WTC11 (cell line): ENCODE results near the gene RFWD3. TPM values are rescaled to one million over a fixed set of nuclear protein-coding genes. Genes with fewer than 3 reads are reported as not detected.

Experiments used
- ATAC-seq: fragments of 200-7000 bp; cut with Tn5 transposase; 2 replicates; pipeline ENCODE4 v1.10.0; 2021; ENCODE audit warnings: mild to moderate bottlenecking, moderate library complexity
- CTCF ChIA-PET: fragments of 300-600 bp; sonication (Branson Sonifier 250); formaldehyde crosslinking; loops from one replicate; lab custom pipeline; 2021; ENCODE audit warnings: antibody characterized with exemption; lab: Charles Lee
- POLR2A ChIA-PET: fragments of 350-600 bp; sonication (Branson Sonifier 250); formaldehyde crosslinking; loops from one replicate; lab custom pipeline; 2021; ENCODE audit warnings: antibody characterized with exemption; lab: Charles Lee
- DNase-seq: peaks from one replicate; pipeline ENCODE4 v3.0.0; 2021; ENCODE audit warnings: low spot score
- H3K27ac Mint-ChIP-seq: 2 replicates; pipeline ENCODE4 v1.8.0; 2021; ENCODE audit warnings: mixed read lengths
- H3K27me3 Mint-ChIP-seq: 2 replicates; pipeline ENCODE4 v1.8.0; 2021; ENCODE audit warnings: low read depth, mild to moderate bottlenecking, moderate library complexity, mixed read lengths
- H3K36me3 Mint-ChIP-seq: 2 replicates; pipeline ENCODE4 v1.8.0; 2021; ENCODE audit warnings: mixed read lengths
- H3K4me1 Mint-ChIP-seq: 2 replicates; pipeline ENCODE4 v1.8.0; 2022; ENCODE audit warnings: mixed read lengths
- H3K4me3 Mint-ChIP-seq: 2 replicates; pipeline ENCODE4 v1.8.0; 2021; ENCODE audit warnings: mild to moderate bottlenecking, moderate library complexity, mixed read lengths
- H3K9me3 Mint-ChIP-seq: 2 replicates; pipeline ENCODE4 v1.8.0; 2021; ENCODE audit warnings: mixed read lengths
- FOXK1 ChIP-seq: sonication (generic); formaldehyde crosslinking; IDR thresholded peaks from 2 replicates; pipeline ENCODE4 v1.8.0; 2022; ENCODE audit warnings: mild to moderate bottlenecking, moderate library complexity, missing genetic modification reagents
- FOXP1 ChIP-seq: sonication (generic); formaldehyde crosslinking; IDR thresholded peaks from 2 replicates; pipeline ENCODE4 v1.8.0; 2022; ENCODE audit warnings: missing genetic modification reagents, mild to moderate bottlenecking, moderate library complexity, borderline replicate concordance
- GABPB1 ChIP-seq: sonication (generic); formaldehyde crosslinking; IDR thresholded peaks from 2 replicates; pipeline ENCODE4 v1.8.1; 2023; ENCODE audit warnings: mild to moderate bottlenecking, missing genetic modification reagents
- HMGA2 ChIP-seq: fragments of 250-450 bp; sonication (Bioruptor Pico); IDR thresholded peaks from 2 replicates; pipeline ENCODE4 v1.4.0; 2021; ENCODE audit warnings: mild to moderate bottlenecking, moderate library complexity
- MXD4 ChIP-seq: fragments of 250-450 bp; sonication (Bioruptor Pico); IDR thresholded peaks from 2 replicates; pipeline ENCODE4 v1.8.0; 2021; ENCODE audit warnings: mild to moderate bottlenecking, moderate library complexity, borderline replicate concordance
- NFYB ChIP-seq: sonication (generic); formaldehyde crosslinking; conservative IDR thresholded peaks from 2 replicates; pipeline ENCODE4 v1.8.0; 2022; ENCODE audit warnings: low read depth, missing genetic modification reagents
- RORB ChIP-seq: fragments of 250-450 bp; sonication (Bioruptor Pico); IDR thresholded peaks from 2 replicates; pipeline ENCODE4 v1.9.0; 2021; ENCODE audit warnings: mild to moderate bottlenecking
- TEAD1 ChIP-seq: sonication (generic); formaldehyde crosslinking; IDR thresholded peaks from 2 replicates; pipeline ENCODE4 v1.8.0; 2022; ENCODE audit warnings: mild to moderate bottlenecking, missing genetic modification reagents
- TEAD4 ChIP-seq: sonication (generic); formaldehyde crosslinking; IDR thresholded peaks from 2 replicates; pipeline ENCODE4 v1.8.0; 2022; ENCODE audit warnings: mild to moderate bottlenecking, missing genetic modification reagents
- ZNF121 ChIP-seq: sonication (generic); formaldehyde crosslinking; IDR thresholded peaks from 2 replicates; pipeline ENCODE4 v1.8.0; 2023; ENCODE audit warnings: missing genetic modification reagents
- ZNF219 ChIP-seq: sonication (generic); formaldehyde crosslinking; IDR thresholded peaks from 2 replicates; pipeline ENCODE4 v1.8.0; 2023; ENCODE audit warnings: missing genetic modification reagents, mild to moderate bottlenecking, borderline replicate concordance
- total RNA-seq: library from RNA; stranded (reverse); gene quantifications from 3 replicates; pipeline ENCODE4 v1.2.3, GENCODE V29; 2021
- TF ChIP-seq, protein P1 (sequence below): sonication (generic); formaldehyde crosslinking; IDR thresholded peaks from 2 replicates; pipeline ENCODE4 v1.8.0; 2023; ENCODE audit warnings: mild to moderate bottlenecking, missing genetic modification reagents
- TF ChIP-seq, protein P2 (sequence below): sonication (generic); formaldehyde crosslinking; IDR thresholded peaks from 2 replicates; pipeline ENCODE4 v1.8.0; 2023; ENCODE audit warnings: missing genetic modification reagents
- TF ChIP-seq, protein P3 (sequence below): sonication (generic); formaldehyde crosslinking; conservative IDR thresholded peaks from 2 replicates; pipeline ENCODE4 v1.8.1; 2022; ENCODE audit warnings: mild to moderate bottlenecking, missing genetic modification reagents
- TF ChIP-seq, protein P4 (sequence below): sonication (generic); formaldehyde crosslinking; IDR thresholded peaks from 2 replicates; pipeline ENCODE4 v1.8.1; 2022; ENCODE audit warnings: mild to moderate bottlenecking, missing genetic modification reagents, moderate library complexity, borderline replicate concordance
- TF ChIP-seq, protein P5 (sequence below): fragments of 250-450 bp; sonication (Bioruptor Pico); IDR thresholded peaks from 2 replicates; pipeline ENCODE4 v1.8.0; 2021; ENCODE audit warnings: mild to moderate bottlenecking
- TF ChIP-seq, protein P6 (sequence below): sonication (generic); formaldehyde crosslinking; IDR thresholded peaks from 2 replicates; pipeline ENCODE4 v1.8.0; 2022; ENCODE audit warnings: mild to moderate bottlenecking, missing genetic modification reagents

Gene RFWD3
- total RNA-seq, 1 experiment from 2014 or later = 109 TPM

DNA sequence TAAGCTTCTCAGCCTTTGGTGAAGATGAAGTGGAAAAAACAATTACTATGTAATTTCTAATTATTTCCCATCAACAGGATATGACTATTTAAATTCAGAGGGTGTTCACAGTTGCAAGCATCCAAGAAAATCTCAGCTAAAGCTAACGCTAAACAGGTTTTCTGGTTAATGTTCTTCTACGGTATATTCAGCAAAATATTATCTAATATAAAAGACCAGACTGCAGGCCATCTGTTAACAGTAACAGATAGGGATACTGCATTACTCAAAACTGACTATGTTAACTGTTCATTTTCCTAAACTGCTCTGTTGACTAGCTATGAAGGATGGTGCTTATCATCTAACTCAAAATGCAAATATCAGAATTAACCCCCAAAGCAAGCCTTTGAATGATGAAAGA lies 92.5 kb downstream of the RFWD3 start (continued):
- TF ChIP-seq, protein P1, sequence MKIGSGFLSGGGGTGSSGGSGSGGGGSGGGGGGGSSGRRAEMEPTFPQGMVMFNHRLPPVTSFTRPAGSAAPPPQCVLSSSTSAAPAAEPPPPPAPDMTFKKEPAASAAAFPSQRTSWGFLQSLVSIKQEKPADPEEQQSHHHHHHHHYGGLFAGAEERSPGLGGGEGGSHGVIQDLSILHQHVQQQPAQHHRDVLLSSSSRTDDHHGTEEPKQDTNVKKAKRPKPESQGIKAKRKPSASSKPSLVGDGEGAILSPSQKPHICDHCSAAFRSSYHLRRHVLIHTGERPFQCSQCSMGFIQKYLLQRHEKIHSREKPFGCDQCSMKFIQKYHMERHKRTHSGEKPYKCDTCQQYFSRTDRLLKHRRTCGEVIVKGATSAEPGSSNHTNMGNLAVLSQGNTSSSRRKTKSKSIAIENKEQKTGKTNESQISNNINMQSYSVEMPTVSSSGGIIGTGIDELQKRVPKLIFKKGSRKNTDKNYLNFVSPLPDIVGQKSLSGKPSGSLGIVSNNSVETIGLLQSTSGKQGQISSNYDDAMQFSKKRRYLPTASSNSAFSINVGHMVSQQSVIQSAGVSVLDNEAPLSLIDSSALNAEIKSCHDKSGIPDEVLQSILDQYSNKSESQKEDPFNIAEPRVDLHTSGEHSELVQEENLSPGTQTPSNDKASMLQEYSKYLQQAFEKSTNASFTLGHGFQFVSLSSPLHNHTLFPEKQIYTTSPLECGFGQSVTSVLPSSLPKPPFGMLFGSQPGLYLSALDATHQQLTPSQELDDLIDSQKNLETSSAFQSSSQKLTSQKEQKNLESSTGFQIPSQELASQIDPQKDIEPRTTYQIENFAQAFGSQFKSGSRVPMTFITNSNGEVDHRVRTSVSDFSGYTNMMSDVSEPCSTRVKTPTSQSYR (CRISPR knock-in tag) = no peak

DNA sequence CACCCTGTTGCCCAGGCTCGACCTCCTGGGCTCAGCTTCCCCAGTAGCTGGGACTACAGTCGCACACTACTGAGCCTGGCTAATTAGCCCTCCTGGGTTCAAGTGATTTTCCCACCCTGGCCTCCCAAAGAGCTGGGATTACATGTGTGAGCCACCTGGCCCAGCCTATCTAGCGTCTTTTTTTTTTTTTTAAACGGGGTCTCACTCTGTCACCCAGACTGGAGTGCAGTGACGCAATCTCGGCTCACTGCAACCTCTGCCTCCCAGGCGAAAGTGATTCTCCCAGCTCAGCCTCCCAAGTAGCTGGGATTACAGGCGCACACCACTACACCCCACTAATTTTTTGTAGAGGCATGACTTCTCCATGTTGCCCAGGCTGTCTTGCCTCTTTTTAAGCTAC lies 93.1 kb downstream of the RFWD3 start:
- H3K4me1 Mint-ChIP-seq = peaks cover 21% of the 10 kb centered on the region
- TF ChIP-seq, protein P2, sequence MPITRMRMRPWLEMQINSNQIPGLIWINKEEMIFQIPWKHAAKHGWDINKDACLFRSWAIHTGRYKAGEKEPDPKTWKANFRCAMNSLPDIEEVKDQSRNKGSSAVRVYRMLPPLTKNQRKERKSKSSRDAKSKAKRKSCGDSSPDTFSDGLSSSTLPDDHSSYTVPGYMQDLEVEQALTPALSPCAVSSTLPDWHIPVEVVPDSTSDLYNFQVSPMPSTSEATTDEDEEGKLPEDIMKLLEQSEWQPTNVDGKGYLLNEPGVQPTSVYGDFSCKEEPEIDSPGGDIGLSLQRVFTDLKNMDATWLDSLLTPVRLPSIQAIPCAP = no peak
- TF ChIP-seq HMGA2 = no peak
- no peak for TF ChIP-seq FOXP1 (CRISPR knock-in tag)
- TF ChIP-seq, protein P3, sequence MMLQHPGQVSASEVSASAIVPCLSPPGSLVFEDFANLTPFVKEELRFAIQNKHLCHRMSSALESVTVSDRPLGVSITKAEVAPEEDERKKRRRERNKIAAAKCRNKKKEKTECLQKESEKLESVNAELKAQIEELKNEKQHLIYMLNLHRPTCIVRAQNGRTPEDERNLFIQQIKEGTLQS (CRISPR knock-in tag) = no peak
- no peak for TF ChIP-seq TEAD4 (CRISPR knock-in tag)
- TF ChIP-seq, protein P4, sequence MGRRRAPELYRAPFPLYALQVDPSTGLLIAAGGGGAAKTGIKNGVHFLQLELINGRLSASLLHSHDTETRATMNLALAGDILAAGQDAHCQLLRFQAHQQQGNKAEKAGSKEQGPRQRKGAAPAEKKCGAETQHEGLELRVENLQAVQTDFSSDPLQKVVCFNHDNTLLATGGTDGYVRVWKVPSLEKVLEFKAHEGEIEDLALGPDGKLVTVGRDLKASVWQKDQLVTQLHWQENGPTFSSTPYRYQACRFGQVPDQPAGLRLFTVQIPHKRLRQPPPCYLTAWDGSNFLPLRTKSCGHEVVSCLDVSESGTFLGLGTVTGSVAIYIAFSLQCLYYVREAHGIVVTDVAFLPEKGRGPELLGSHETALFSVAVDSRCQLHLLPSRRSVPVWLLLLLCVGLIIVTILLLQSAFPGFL (CRISPR knock-in tag) = no peak
- no peak for TF ChIP-seq FOXK1 (CRISPR knock-in tag)
- TF ChIP-seq, protein P5, sequence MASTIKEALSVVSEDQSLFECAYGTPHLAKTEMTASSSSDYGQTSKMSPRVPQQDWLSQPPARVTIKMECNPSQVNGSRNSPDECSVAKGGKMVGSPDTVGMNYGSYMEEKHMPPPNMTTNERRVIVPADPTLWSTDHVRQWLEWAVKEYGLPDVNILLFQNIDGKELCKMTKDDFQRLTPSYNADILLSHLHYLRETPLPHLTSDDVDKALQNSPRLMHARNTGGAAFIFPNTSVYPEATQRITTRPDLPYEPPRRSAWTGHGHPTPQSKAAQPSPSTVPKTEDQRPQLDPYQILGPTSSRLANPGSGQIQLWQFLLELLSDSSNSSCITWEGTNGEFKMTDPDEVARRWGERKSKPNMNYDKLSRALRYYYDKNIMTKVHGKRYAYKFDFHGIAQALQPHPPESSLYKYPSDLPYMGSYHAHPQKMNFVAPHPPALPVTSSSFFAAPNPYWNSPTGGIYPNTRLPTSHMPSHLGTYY = no peak
- TF ChIP-seq ZNF121 (CRISPR knock-in tag) = no peak
- TF ChIP-seq, protein P6, sequence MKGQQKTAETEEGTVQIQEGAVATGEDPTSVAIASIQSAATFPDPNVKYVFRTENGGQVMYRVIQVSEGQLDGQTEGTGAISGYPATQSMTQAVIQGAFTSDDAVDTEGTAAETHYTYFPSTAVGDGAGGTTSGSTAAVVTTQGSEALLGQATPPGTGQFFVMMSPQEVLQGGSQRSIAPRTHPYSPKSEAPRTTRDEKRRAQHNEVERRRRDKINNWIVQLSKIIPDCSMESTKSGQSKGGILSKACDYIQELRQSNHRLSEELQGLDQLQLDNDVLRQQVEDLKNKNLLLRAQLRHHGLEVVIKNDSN = no peak
- no peak for TF ChIP-seq ZNF219 (CRISPR knock-in tag)
- TF ChIP-seq NFYB (CRISPR knock-in tag) = no peak
- no peak for TF ChIP-seq TEAD1
- no peak for TF ChIP-seq RORB (CRISPR knock-in tag)
- no peak for TF ChIP-seq MXD4 (CRISPR knock-in tag)
- no peak for TF ChIP-seq GABPB1 (CRISPR knock-in tag)
- no peak overlapping the region for H3K4me3 Mint-ChIP-seq
- no peaks in the 10 kb centered on the region for H3K9me3 Mint-ChIP-seq
- no peak for DNase-seq
- no peaks in the 10 kb centered on the region for H3K27me3 Mint-ChIP-seq
- no peaks in the 10 kb centered on the region for H3K36me3 Mint-ChIP-seq
- CTCF ChIA-PET = interaction anchor here (0.6 kb wide), 2 partner anchors 47 to 864 kb away, joined by 3 to 4 read pairs; no protein-coding TSS in a partner anchor
- peak overlapping the region; percentile 12; the same call in 1 of the 2 replicates for H3K27ac Mint-ChIP-seq
- ATAC-seq = no peak
- POLR2A ChIA-PET = interaction anchor here (0.7 kb wide), 1 partner anchor 140 kb away, joined by 10 read pairs; no protein-coding TSS in a partner anchor

Other genes with a start within 250 kb of the RFWD3 start
- 0.20 to 0.71 TPM (median 0.50 TPM) in 3 replicates for gene CLEC18B, start 245.4 kb downstream of the RFWD3 start, total RNA-seq
- gene GLG1, start 59.8 kb downstream of the RFWD3 start, total RNA-seq = 156 to 179 TPM (median 171 TPM) in 3 replicates
- 4.3 to 5.0 TPM (median 4.4 TPM) in 3 replicates for gene MLKL, start 34.0 kb upstream of the RFWD3 start, total RNA-seq
- 6.0 to 10.9 TPM (median 6.6 TPM) in 3 replicates for gene FA2H, start 107.9 kb upstream of the RFWD3 start, total RNA-seq